ENCODE results near the gene KLK14. TPM values are rescaled to one million over a fixed set of nuclear protein-coding genes. Genes with fewer than 3 reads are reported as not detected.

Gene KLK14
- total RNA-seq, 1 donor from 2014 or later, result not detected

GRCh38 chr19:51119101-51119500 lies 36.4 kb upstream of the KLK14 start:
- no peak overlapping the region for H3K27ac ChIP-seq
- DNase-seq, result no peak

GRCh38 chr19:51116736-51117286 lies 34.1 kb upstream of the KLK14 start:
- intact Hi-C loops (cut with DNase I), result no loop called here
- Histone ChIP-seq H3K27ac (no peak overlapping the region), H3K9me3 (no peaks in the 10 kb centered on the region), H3K4me1 (no peaks in the 10 kb centered on the region), H3K27me3 (no peaks in the 10 kb centered on the region), H3K4me3 (no peak overlapping the region), H3K36me3 (no peaks in the 10 kb centered on the region)
- DNase-seq (no peak), ATAC-seq (no peak)
- no peak for TF ChIP-seq CTCF (IDR thresholded peaks at IDR 0.05)

More at GRCh38 chr19:51119101-51119500, 36.4 kb upstream of the KLK14 start:
- no peak overlapping the region for H3K4me3 ChIP-seq
- TF ChIP-seq CTCF (IDR thresholded peaks at IDR 0.05), result no peak
- no peaks in the 10 kb centered on the region for H3K36me3 ChIP-seq
- ATAC-seq, result peak; percentile 50
- H3K4me1 ChIP-seq, result no peaks in the 10 kb centered on the region
- intact Hi-C loops (cut with DNase I), result no loop called here
- H3K9me3 ChIP-seq, result no peaks in the 10 kb centered on the region
- H3K27me3 ChIP-seq, result no peaks in the 10 kb centered on the region

GRCh38 chr19:51114087-51114729 lies 31.5 kb upstream of the KLK14 start:
- Histone ChIP-seq H3K4me3 (no peak overlapping the region), H3K9me3 (no peaks in the 10 kb centered on the region), H3K4me1 (no peaks in the 10 kb centered on the region), H3K36me3 (no peaks in the 10 kb centered on the region), H3K27me3 (no peaks in the 10 kb centered on the region), H3K27ac (no peak overlapping the region)
- intact Hi-C loops (cut with DNase I), result no loop called here
- TF ChIP-seq CTCF (IDR thresholded peaks at IDR 0.05), result no peak
- ATAC-seq (peak; percentile 19), DNase-seq (no peak)

GRCh38 chr19:51111606-51112005 lies 28.9 kb upstream of the KLK14 start:
- Histone ChIP-seq H3K9me3 (no peaks in the 10 kb centered on the region), H3K4me1 (peaks cover 15% of the 10 kb centered on the region), H3K4me3 (no peak overlapping the region), H3K27me3 (no peaks in the 10 kb centered on the region), H3K27ac (no peak overlapping the region), H3K36me3 (no peaks in the 10 kb centered on the region)
- no peak for DNase-seq
- TF ChIP-seq CTCF (IDR thresholded peaks at IDR 0.05), result peak; percentile 18
- no peak for ATAC-seq
- intact Hi-C loops (cut with DNase I), result no loop called here

GRCh38 chr19:51110666-51110971 lies 27.9 kb upstream of the KLK14 start:
- Histone ChIP-seq H3K9me3 (no peaks in the 10 kb centered on the region), H3K4me3 (no peak overlapping the region), H3K27me3 (no peaks in the 10 kb centered on the region), H3K27ac (no peak overlapping the region), H3K36me3 (no peaks in the 10 kb centered on the region), H3K4me1 (peaks cover 16% of the 10 kb centered on the region)
- no peak for ATAC-seq
- DNase-seq, result no peak
- intact Hi-C loops (cut with DNase I), result no loop called here
- TF ChIP-seq CTCF (IDR thresholded peaks at IDR 0.05), result no peak

GRCh38 chr19:51108805-51109146 lies 26.1 kb upstream of the KLK14 start:
- peaks cover 3% of the 10 kb centered on the region for H3K36me3 ChIP-seq
- no peaks in the 10 kb centered on the region for H3K27me3 ChIP-seq
- no peak for TF ChIP-seq CTCF (IDR thresholded peaks at IDR 0.05)
- H3K27ac ChIP-seq, result peak overlapping the region; percentile 80
- peaks cover 16% of the 10 kb centered on the region for H3K4me1 ChIP-seq
- intact Hi-C loops (cut with DNase I), result no loop called here
- no peak for DNase-seq
- H3K9me3 ChIP-seq, result no peaks in the 10 kb centered on the region
- H3K4me3 ChIP-seq, result peak overlapping the region; percentile 82
- peak; percentile 39 for ATAC-seq
